Effector memory CD4-positive, alpha-beta T cell (primary cell): ENCODE results near the gene QRICH2.
"Not testable (repeated sequence)": the region's sequence is repeated elsewhere in the genome, so short reads cannot be mapped to it uniquely, and the experiment has no call there.

Experiments used
- DNase-seq, 3 donors: peaks; one replicate each; pipeline ENCODE4 v3.0.0-alpha.2; 2020
- H3K27ac ChIP-seq: 2 replicates; pipeline ENCODE4 v1.7.0; 2013; ENCODE audit warnings: mild to moderate bottlenecking, low read length, moderate library complexity; ENCODE audit not compliant: insufficient read depth, poor library complexity, severe bottlenecking
- H3K27me3 ChIP-seq: replicated peaks from 2 replicates; pipeline ENCODE4 v1.7.0; 2013; ENCODE audit warnings: mild to moderate bottlenecking, low read length; ENCODE audit not compliant: insufficient read depth, control insufficient read depth, poor library complexity, severe bottlenecking
- H3K36me3 ChIP-seq: 2 replicates; pipeline ENCODE4 v1.7.0; 2013; ENCODE audit warnings: mild to moderate bottlenecking, low read length, moderate library complexity; ENCODE audit not compliant: control insufficient read depth, insufficient read depth
- H3K4me1 ChIP-seq: 2 replicates; pipeline ENCODE4 v1.7.0; 2013; ENCODE audit warnings: low read length, mild to moderate bottlenecking; ENCODE audit not compliant: control insufficient read depth, insufficient read depth, poor library complexity, severe bottlenecking
- H3K4me3 ChIP-seq: 2 replicates; pipeline ENCODE4 v1.7.0; 2013; ENCODE audit warnings: low read length, low read depth, mild to moderate bottlenecking; ENCODE audit not compliant: insufficient read depth, poor library complexity, severe bottlenecking
- H3K9me3 ChIP-seq: 2 replicates; pipeline ENCODE4 v1.7.0; 2013; ENCODE audit warnings: mild to moderate bottlenecking, low read length, moderate library complexity; ENCODE audit not compliant: control insufficient read depth

Gene QRICH2

DNA sequence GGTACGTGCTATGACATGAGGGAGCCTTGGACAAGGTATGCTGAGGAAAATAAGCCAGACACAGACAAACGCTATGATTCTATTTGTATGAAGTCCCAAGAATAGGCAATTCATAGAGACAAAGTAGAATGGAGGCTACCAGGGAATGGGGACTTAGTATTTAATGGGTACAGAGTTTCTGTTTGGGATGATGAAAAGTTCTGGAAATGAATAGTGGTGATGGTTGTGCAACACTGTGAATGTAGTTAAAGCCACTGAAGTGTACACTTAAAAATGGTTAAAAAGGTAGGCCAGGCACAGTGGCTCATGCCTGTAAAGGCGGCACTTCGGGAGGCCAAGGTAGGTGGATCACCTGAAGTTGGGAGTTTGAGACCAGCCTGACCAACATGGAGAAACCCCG lies 42.4 kb upstream of the QRICH2 start:
- no peaks in the 10 kb centered on the region for H3K4me1 ChIP-seq
- no peak overlapping the region for H3K27ac ChIP-seq
- no peak overlapping the region for H3K4me3 ChIP-seq
- peaks cover 4% of the 10 kb centered on the region for H3K36me3 ChIP-seq
- no peaks in the 10 kb centered on the region for H3K27me3 ChIP-seq
- no peak for DNase-seq
- H3K9me3 ChIP-seq: no peaks in the 10 kb centered on the region

GRCh38 chr17:76346936-76347335 lies 38.9 kb upstream of the QRICH2 start:
- not testable (repeated sequence) for DNase-seq, H3K4me1 ChIP-seq, H3K36me3 ChIP-seq, H3K27ac ChIP-seq, H3K27me3 ChIP-seq, H3K4me3 ChIP-seq, H3K9me3 ChIP-seq

GRCh38 chr17:76345377-76345974 lies 37.4 kb upstream of the QRICH2 start:
- Histone ChIP-seq H3K27ac (no peak overlapping the region), H3K27me3 (no peaks in the 10 kb centered on the region), H3K36me3 (peaks cover 4% of the 10 kb centered on the region), H3K9me3 (no peaks in the 10 kb centered on the region), H3K4me3 (no peak overlapping the region), H3K4me1 (no peaks in the 10 kb centered on the region)
- no peak for DNase-seq

DNA sequence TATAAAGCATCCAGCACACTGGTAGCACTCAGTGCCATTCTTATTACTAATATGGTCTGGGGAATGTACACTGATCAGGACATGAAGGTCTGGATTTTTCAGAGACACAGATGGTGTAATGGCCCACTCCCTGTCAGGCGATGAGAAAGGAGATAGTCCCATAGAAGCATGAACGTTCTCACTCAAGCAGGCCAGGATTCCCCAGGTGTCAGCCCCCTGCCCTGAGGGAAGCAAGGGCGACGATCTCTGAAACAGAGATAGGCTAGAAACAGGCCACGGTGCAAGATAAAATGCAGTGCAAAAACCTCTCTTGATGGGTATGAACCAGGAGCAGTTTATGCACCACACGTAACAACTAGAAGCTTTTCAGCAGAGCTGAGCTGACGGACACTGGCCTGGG lies 35.0 kb upstream of the QRICH2 start:
- Histone ChIP-seq H3K27me3 (no peaks in the 10 kb centered on the region), H3K9me3 (no peaks in the 10 kb centered on the region), H3K36me3 (peaks cover 4% of the 10 kb centered on the region), H3K4me1 (no peaks in the 10 kb centered on the region), H3K4me3 (no peak overlapping the region), H3K27ac (no peak overlapping the region)
- no peak for DNase-seq

- Histone ChIP-seq H3K27me3 (no peaks in the 10 kb centered on the region), H3K9me3 (no peaks in the 10 kb centered on the region), H3K27ac (no peak overlapping the region), H3K4me3 (no peak overlapping the region), H3K4me1 (no peaks in the 10 kb centered on the region), H3K36me3 (no peaks in the 10 kb centered on the region)
- no peak for DNase-seq
These were observed 33.2 kb upstream of the QRICH2 start for GRCh38 chr17:76341301-76341700.

- Histone ChIP-seq H3K4me1 (no peaks in the 10 kb centered on the region), H3K27me3 (no peaks in the 10 kb centered on the region), H3K9me3 (no peaks in the 10 kb centered on the region), H3K36me3 (no peaks in the 10 kb centered on the region), H3K4me3 (no peak overlapping the region), H3K27ac (no peak overlapping the region)
- no peak for DNase-seq
These were observed 29.3 kb upstream of the QRICH2 start for GRCh38 chr17:76337413-76337777.

DNA sequence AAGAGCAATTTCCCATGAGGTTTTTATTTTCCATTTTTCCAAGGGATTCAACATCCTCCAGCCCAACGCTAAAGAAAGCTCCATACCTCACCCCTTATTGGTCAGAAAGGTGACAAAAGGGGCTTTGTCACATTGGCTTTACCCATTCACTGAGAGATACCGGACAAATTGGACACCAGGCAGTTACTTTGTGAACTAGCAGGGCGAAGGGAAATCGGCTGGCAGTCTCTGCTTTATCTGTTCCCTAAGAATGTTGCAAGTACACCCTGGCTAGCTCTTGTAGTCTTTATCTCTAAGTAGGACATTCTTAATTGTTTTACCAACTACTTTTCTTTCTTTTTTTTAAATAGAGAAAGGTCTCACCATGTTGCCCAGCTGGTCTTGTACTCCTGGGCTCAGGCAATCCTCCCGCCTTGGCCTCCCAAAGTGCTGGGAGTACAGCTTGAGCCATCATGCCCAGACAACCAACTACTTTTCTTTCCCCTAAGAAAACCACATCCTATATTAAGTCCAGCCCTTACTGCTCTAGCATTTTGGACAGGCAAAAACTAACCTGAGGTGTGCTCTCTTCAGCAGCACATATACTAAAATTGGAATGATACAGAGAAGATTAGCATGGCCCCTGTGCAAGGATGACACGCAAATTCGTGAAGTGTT lies 28.8 kb upstream of the QRICH2 start:
- no peak overlapping the region for H3K4me3 ChIP-seq
- H3K27ac ChIP-seq: no peak overlapping the region

GRCh38 chr17:76335716-76336381 lies 27.8 kb upstream of the QRICH2 start:
- no peaks in the 10 kb centered on the region for H3K27me3 ChIP-seq
- H3K4me3 ChIP-seq: no peak overlapping the region
- no peak overlapping the region for H3K27ac ChIP-seq
- no peaks in the 10 kb centered on the region for H3K36me3 ChIP-seq
- H3K4me1 ChIP-seq: no peaks in the 10 kb centered on the region
- DNase-seq: no peak
- H3K9me3 ChIP-seq: no peaks in the 10 kb centered on the region

More for the DNA sequence above, 28.8 kb upstream of the QRICH2 start:
- DNase-seq: no peak
- Histone ChIP-seq H3K4me1 (no peaks in the 10 kb centered on the region), H3K36me3 (no peaks in the 10 kb centered on the region), H3K9me3 (no peaks in the 10 kb centered on the region), H3K27me3 (no peaks in the 10 kb centered on the region)

- H3K27ac ChIP-seq: no peak overlapping the region
- no peaks in the 10 kb centered on the region for H3K27me3 ChIP-seq
- no peaks in the 10 kb centered on the region for H3K4me1 ChIP-seq
These were observed 25.8 kb upstream of the QRICH2 start for GRCh38 chr17:76333673-76334505.

GRCh38 chr17:76331083-76331482 lies 23.0 kb upstream of the QRICH2 start:
- Histone ChIP-seq H3K27ac (no peak overlapping the region), H3K4me3 (no peak overlapping the region), H3K4me1 (no peaks in the 10 kb centered on the region), H3K9me3 (no peaks in the 10 kb centered on the region), H3K36me3 (peaks cover 19% of the 10 kb centered on the region), H3K27me3 (no peaks in the 10 kb centered on the region)
- no peak for DNase-seq

More at GRCh38 chr17:76333673-76334505, 25.8 kb upstream of the QRICH2 start:
- Histone ChIP-seq H3K4me3 (no peak overlapping the region), H3K36me3 (peaks cover 10% of the 10 kb centered on the region), H3K9me3 (no peaks in the 10 kb centered on the region)
- DNase-seq: no peak
